Suprapubic skin (tissue), 4 donors: ENCODE data around the gene NFIC.

Experiments used
- CTCF ChIP-seq, 2 donors: fragments of 200-600 bp in 1 of 2; fragments of 450-650 bp in 1 of 2; sonication (generic) in 1 of 2; IDR thresholded peaks; one replicate each; pipeline ENCODE4 v1.5.1; 2016 to 2019; ENCODE audit warnings: antibody characterized with exemption in 2 of 2, mild to moderate bottlenecking in 1 of 2, moderate library complexity in 1 of 2
- EP300 ChIP-seq: sonication (generic); formaldehyde crosslinking; IDR thresholded peaks from one replicate; pipeline ENCODE4 v1.6.1; 2017; ENCODE audit warnings: antibody characterized with exemption
- POLR2A ChIP-seq, 2 donors: fragments of 450-650 bp; IDR thresholded peaks; one replicate each; pipeline ENCODE4 v1.6.1; 2017; ENCODE audit warnings: antibody characterized with exemption in 2 of 2, mild to moderate bottlenecking in 2 of 2, moderate library complexity in 2 of 2
- POLR2AphosphoS5 ChIP-seq, 3 donors: sonication (generic); formaldehyde crosslinking; IDR thresholded peaks; one replicate each; pipeline ENCODE4 v1.6.1; 2017; ENCODE audit warnings: antibody characterized with exemption in 3 of 3

- no peak for TF ChIP-seq POLR2A (IDR thresholded peaks at IDR 0.05)
- no peak for TF ChIP-seq EP300
- no peak for TF ChIP-seq POLR2AphosphoS5 (IDR thresholded peaks at IDR 0.05)
- TF ChIP-seq CTCF (IDR thresholded peaks at IDR 0.05): no peak
Measured at GRCh38 chr19:3508771-3509535, 142.6 kb downstream of the NFIC start.
